MM.1S (cell line): ENCODE measurements around the gene TMIE.

Source experiments
- DNase-seq: peaks from one replicate; pipeline ENCODE4 v3.0.0-alpha.2; 2015
- H2AFZ ChIP-seq: fragments of 300-600 bp; sonication (generic); 2 replicates; pipeline ENCODE4 v1.6.0; 2016; ENCODE audit warnings: antibody characterized with exemption, low read length
- H3F3A ChIP-seq: fragments of 300-600 bp; sonication (generic); 2 replicates; pipeline ENCODE4 v1.6.1; 2016; ENCODE audit warnings: mild to moderate bottlenecking, antibody characterized with exemption, low read length, moderate library complexity, mixed read lengths; ENCODE audit not compliant: insufficient read depth
- H3K27ac ChIP-seq: fragments of 300-600 bp; sonication (generic); 2 replicates; pipeline ENCODE4 v1.5.1; 2016; ENCODE audit warnings: mild to moderate bottlenecking, low read length
- H3K27me3 ChIP-seq: fragments of 300-600 bp; sonication (generic); replicated peaks from 2 replicates; pipeline ENCODE4 v1.6.0; 2016; ENCODE audit warnings: low read length; ENCODE audit not compliant: insufficient read depth
- H3K36me3 ChIP-seq: fragments of 300-600 bp; sonication (generic); replicated peaks from 2 replicates; pipeline ENCODE4 v1.6.1; 2016; ENCODE audit warnings: mild to moderate bottlenecking, low read length, mixed read lengths; ENCODE audit not compliant: insufficient read depth
- H3K4me1 ChIP-seq: fragments of 300-600 bp; sonication (generic); 2 replicates; pipeline ENCODE4 v1.6.1; 2016; ENCODE audit warnings: low read length, mixed read lengths
- H3K4me2 ChIP-seq: fragments of 300-600 bp; sonication (generic); 2 replicates; pipeline ENCODE4 v1.6.0; 2016; ENCODE audit warnings: low read depth, low read length
- H3K4me3 ChIP-seq: fragments of 300-600 bp; sonication (generic); 2 replicates; pipeline ENCODE4 v1.5.1; 2016; ENCODE audit warnings: low read length, mixed read lengths
- H3K79me2 ChIP-seq: fragments of 300-600 bp; sonication (generic); 2 replicates; pipeline ENCODE4 v1.6.1; 2016; ENCODE audit warnings: mixed run types, low read length, mixed read lengths
- H3K9ac ChIP-seq: fragments of 300-600 bp; sonication (generic); 2 replicates; pipeline ENCODE4 v1.6.1; 2016; ENCODE audit warnings: low read length, mixed read lengths
- H3K9me2 ChIP-seq: fragments of 300-600 bp; sonication (generic); replicated peaks from 2 replicates; pipeline ENCODE4 v1.6.1; 2016; ENCODE audit warnings: mild to moderate bottlenecking, low read length, mixed read lengths; ENCODE audit not compliant: insufficient read depth
- H3K9me3 ChIP-seq: fragments of 300-600 bp; sonication (generic); replicated peaks from 2 replicates; pipeline ENCODE4 v1.6.1; 2016; ENCODE audit warnings: mild to moderate bottlenecking, low read length, mixed read lengths; ENCODE audit not compliant: insufficient read depth
- H4K20me1 ChIP-seq: fragments of 300-600 bp; sonication (generic); 2 replicates; pipeline ENCODE4 v1.6.1; 2016; ENCODE audit warnings: mild to moderate bottlenecking, low read length, moderate library complexity, mixed read lengths; ENCODE audit not compliant: insufficient read depth
- CTCF ChIP-seq: fragments of 300-600 bp; sonication (generic); IDR thresholded peaks from 2 replicates; pipeline ENCODE4 v1.5.1; 2016; ENCODE audit warnings: antibody characterized with exemption, low read length, mixed read lengths
- EZH2 ChIP-seq: fragments of 300-600 bp; sonication (generic); optimal IDR thresholded peaks from 2 replicates; pipeline ENCODE3; 2017; ENCODE audit warnings: low read depth, mild to moderate bottlenecking, antibody characterized with exemption, low read length, mixed read lengths
- EZH2phosphoT487 ChIP-seq: fragments of 300-600 bp; sonication (generic); IDR thresholded peaks from 2 replicates; pipeline ENCODE4 v1.6.1; 2018; ENCODE audit warnings: antibody characterized with exemption, low read length

Gene TMIE

GRCh38 chr3:46692566-46692990, 8.6 kb upstream of the TMIE start:
- no peaks in the 10 kb centered on the region for H4K20me1 ChIP-seq
- peak overlapping the region; percentile 65; the same call in 1 of the 2 replicates for H3K4me3 ChIP-seq
- no peak for TF ChIP-seq CTCF
- TF ChIP-seq EZH2phosphoT487 = no peak
- TF ChIP-seq EZH2 = no peak
- no peaks in the 10 kb centered on the region for H3K79me2 ChIP-seq
- no peak overlapping the region; the same call in 1 of the 2 replicates for H3K9ac ChIP-seq
- no peaks in the 10 kb centered on the region for H3K9me2 ChIP-seq
- no peaks in the 10 kb centered on the region for H3F3A ChIP-seq
- no peaks in the 10 kb centered on the region for H3K9me3 ChIP-seq
- no peak overlapping the region for H3K27ac ChIP-seq
- H3K27me3 ChIP-seq = peaks cover 10% of the 10 kb centered on the region
- peak overlapping the region; percentile 96 for H2AFZ ChIP-seq
- H3K4me2 ChIP-seq = peak overlapping the region; percentile 98
- H3K36me3 ChIP-seq = no peaks in the 10 kb centered on the region
- no peak for DNase-seq
- H3K4me1 ChIP-seq = peaks cover 12% of the 10 kb centered on the region

GRCh38 chr3:46693038-46693891, 7.9 kb upstream of the TMIE start, which contains the start of gene ALS2CL:
Gene ALS2CL (minus strand): TSS chr3:46693679. CDS start chr3:46689440, 4,239 bp downstream.
- Histone ChIP-seq H3K9me2 (no peaks in the 10 kb centered on the region), H4K20me1 (no peaks in the 10 kb centered on the region), H3K9ac (peak within 1 kb of the TSS; percentile 25; the same call in 1 of the 2 replicates), H3F3A (no peaks in the 10 kb centered on the region), H3K27me3 (peaks cover 10% of the 10 kb centered on the region), H3K27ac (no peak within 1 kb of the TSS), H3K4me1 (peaks cover 12% of the 10 kb centered on the region), H3K4me2 (peak within 1 kb of the TSS; percentile 98), H3K4me3 (peak within 1 kb of the TSS; percentile 65), H2AFZ (peak within 1 kb of the TSS; percentile 96), H3K79me2 (no peaks in the 10 kb centered on the region), H3K9me3 (no peaks in the 10 kb centered on the region), H3K36me3 (no peaks in the 10 kb centered on the region)
- TF ChIP-seq EZH2 (no peak), CTCF (no peak), EZH2phosphoT487 (no peak)
- DNase-seq = peak; percentile 59

- H3K27me3 ChIP-seq = peaks cover 10% of the 10 kb centered on the region
- H3K4me3 ChIP-seq = peak overlapping the region; percentile 17; the same call in 1 of the 2 replicates
- no peak for DNase-seq
- H4K20me1 ChIP-seq = no peaks in the 10 kb centered on the region
- H3K4me2 ChIP-seq = peak overlapping the region; percentile 98
- no peaks in the 10 kb centered on the region for H3K79me2 ChIP-seq
- H3K9me3 ChIP-seq = no peaks in the 10 kb centered on the region
- H3K4me1 ChIP-seq = peaks cover 12% of the 10 kb centered on the region
- H3K9ac ChIP-seq = no peak overlapping the region
- H3K27ac ChIP-seq = no peak overlapping the region
- H2AFZ ChIP-seq = peak overlapping the region; percentile 70
- no peaks in the 10 kb centered on the region for H3K36me3 ChIP-seq
- TF ChIP-seq EZH2 = no peak
- no peak for TF ChIP-seq EZH2phosphoT487
- no peak for TF ChIP-seq CTCF
- H3K9me2 ChIP-seq = no peaks in the 10 kb centered on the region
- no peaks in the 10 kb centered on the region for H3F3A ChIP-seq
Measured at GRCh38 chr3:46693892-46694226, 7.3 kb upstream of the TMIE start.
